Stimulated activated CD8-positive, alpha-beta memory T cell treated with anti-CD3 and anti-CD28 coated beads, Interleukin-15, amount 100 ng/mL, for 1 hour (primary cell): ENCODE results near the gene OLR1.

Experiments
- DNase-seq: peaks from one replicate; pipeline ENCODE4 v3.0.0-alpha.2; 2020; ENCODE audit warnings: low read depth

Gene OLR1

GRCh38 chr12:10153271-10154144 is 18.4 kb downstream of the OLR1 start:
- DNase-seq = peak; percentile 14

GRCh38 chr12:10151621-10152020 is 20.3 kb downstream of the OLR1 start:
- no peak for DNase-seq

GRCh38 chr12:10147714-10148403 is 24.1 kb downstream of the OLR1 start:
- no peak for DNase-seq

GRCh38 chr12:10142976-10143589 is 28.8 kb downstream of the OLR1 start:
- no peak for DNase-seq

- no peak for DNase-seq
Observed at GRCh38 chr12:10140001-10140400, 31.9 kb downstream of the OLR1 start.

GRCh38 chr12:10136637-10137205 is 35.2 kb downstream of the OLR1 start:
- DNase-seq = no peak

- DNase-seq = no peak
Observed at GRCh38 chr12:10135126-10135525, 36.8 kb downstream of the OLR1 start.

GRCh38 chr12:10132850-10133370 is 39.0 kb downstream of the OLR1 start:
- no peak for DNase-seq

GRCh38 chr12:10131111-10131690 is 40.7 kb downstream of the OLR1 start:
- DNase-seq = no peak

GRCh38 chr12:10130042-10130441 is 41.9 kb downstream of the OLR1 start, which contains the start of gene CLEC7A:
TSS of gene CLEC7A (minus strand) at chr12:10130199. CDS start at chr12:10130082, 117 bp downstream.
- no peak for DNase-seq

- no peak for DNase-seq
Observed at GRCh38 chr12:10128687-10129086, 43.2 kb downstream of the OLR1 start.

- no peak for DNase-seq
Observed at GRCh38 chr12:10126413-10126812, 45.5 kb downstream of the OLR1 start.

- no peak for DNase-seq
Observed at GRCh38 chr12:10122689-10123088, 49.2 kb downstream of the OLR1 start.

- DNase-seq = no peak
Observed at GRCh38 chr12:10121278-10121677, 50.7 kb downstream of the OLR1 start.

GRCh38 chr12:10119066-10119465 is 52.9 kb downstream of the OLR1 start:
- DNase-seq = no peak

- DNase-seq = no peak
Observed at GRCh38 chr12:10115890-10116289, 56.0 kb downstream of the OLR1 start.

GRCh38 chr12:10115311-10115710 is 56.6 kb downstream of the OLR1 start:
- DNase-seq = no peak

GRCh38 chr12:10113920-10114319 is 58.0 kb downstream of the OLR1 start:
- no peak for DNase-seq

- DNase-seq = no peak
Observed at GRCh38 chr12:10113075-10113474, 58.9 kb downstream of the OLR1 start.

- no peak for DNase-seq
Observed at GRCh38 chr12:10111451-10111850, 60.5 kb downstream of the OLR1 start.

GRCh38 chr12:10110256-10110844 is 61.6 kb downstream of the OLR1 start:
- no peak for DNase-seq
